GM12878 (cell line): ENCODE data around the gene LSM14A. TPM values are rescaled to one million over a fixed set of nuclear protein-coding genes. Genes with fewer than 3 reads are reported as not detected.

Experiments
- ATAC-seq: fragments of 200-7000 bp; cut with Tn5 transposase; 3 replicates; pipeline ENCODE4 v1.9.1; 2020; ENCODE audit warnings: mild to moderate bottlenecking, moderate library complexity
- BruUV-seq: library from RNA; stranded (reverse); fragments of 400-500 nt; replicated peaks from 2 replicates; lab custom pipeline; 2021; lab: Mats Ljungman, UMichigan
- CTCF ChIA-PET: fragments of 300-600 bp; sonication (Branson Sonifier 250); formaldehyde crosslinking; extraction: SDS; loops from one replicate; lab custom pipeline; 2021; ENCODE audit warnings: inconsistent platforms; lab: Yijun Ruan, JAX
- POLR2A ChIA-PET: fragments of 350-600 bp; formaldehyde crosslinking; extraction: SDS; loops from one replicate; lab custom pipeline; 2021; ENCODE audit warnings: inconsistent platforms; lab: Charles Lee
- RAD21 ChIA-PET: fragments of 300-600 bp; sonication (Branson Sonifier 250); formaldehyde crosslinking; loops from one replicate; lab custom pipeline; 2023; ENCODE audit warnings: antibody characterized with exemption; ENCODE audit not compliant: unreplicated experiment; lab: Charles Lee
- SMC1A ChIA-PET: fragments of 300-600 bp; sonication (Branson Sonifier 250); formaldehyde crosslinking; loops from one replicate; lab custom pipeline; 2023; ENCODE audit not compliant: unreplicated experiment, uncharacterized antibody; lab: Charles Lee
- DNase-seq: peaks from one replicate; pipeline ENCODE4 v3.0.0-alpha.2; 2011; ENCODE audit warnings: low read depth, low spot score
- FAIRE-seq: peaks from 3 replicates; lab custom pipeline; 2011; peaks lifted over from hg19 to GRCh38; lab: Jason Lieb, UNC
- H2AFZ ChIP-seq: 2 replicates; pipeline ENCODE4 v1.6.0; 2011; ENCODE audit warnings: low read depth, low read length, control low read depth; ENCODE audit not compliant: control insufficient read depth
- H3K27ac ChIP-seq: 2 replicates; pipeline ENCODE4 v1.5.1; 2011; ENCODE audit warnings: control low read depth; ENCODE audit not compliant: control insufficient read depth, insufficient read depth
- H3K27me3 ChIP-seq, 2 experiments: replicated peaks in 1 of 2; 2 replicates each; pipeline versions ENCODE4 v1.6.0 to v1.6.1; 2011; ENCODE audit warnings: low read length in 1 of 2; ENCODE audit not compliant: control insufficient read depth in 2 of 2, insufficient read depth in 2 of 2
- H3K36me3 ChIP-seq, 2 experiments: 2 replicates each; pipeline ENCODE4 v1.5.1; 2011; ENCODE audit warnings: low read length in 1 of 2; ENCODE audit not compliant: control insufficient read depth in 2 of 2, insufficient read depth in 2 of 2
- H3K4me1 ChIP-seq: 2 replicates; pipeline ENCODE4 v1.6.1; 2011; ENCODE audit warnings: mild to moderate bottlenecking, low read length, moderate library complexity, mixed read lengths; ENCODE audit not compliant: control insufficient read depth, insufficient read depth
- H3K4me2 ChIP-seq: 2 replicates; pipeline ENCODE4 v1.6.0; 2011; ENCODE audit warnings: control low read depth; ENCODE audit not compliant: control insufficient read depth, insufficient read depth
- H3K4me3 ChIP-seq: fragments of 200-600 bp; sonication (generic); 2 replicates; pipeline ENCODE4 v1.5.1; 2016
- H3K79me2 ChIP-seq: 2 replicates; pipeline ENCODE4 v1.6.0; 2011; ENCODE audit warnings: low read length; ENCODE audit not compliant: control insufficient read depth, insufficient read depth
- H3K9ac ChIP-seq: 2 replicates; pipeline ENCODE4 v1.8.0; 2011; ENCODE audit warnings: low read length, control low read depth, mixed read lengths; ENCODE audit not compliant: control insufficient read depth, insufficient read depth
- H3K9me3 ChIP-seq: replicated peaks from 3 replicates; pipeline ENCODE4 v1.5.1; 2011; ENCODE audit warnings: mild to moderate bottlenecking, low read length; ENCODE audit not compliant: control insufficient read depth, insufficient read depth
- H4K20me1 ChIP-seq: 2 replicates; pipeline ENCODE4 v1.6.0; 2011; ENCODE audit not compliant: control insufficient read depth, insufficient read depth
- ASH2L ChIP-seq: fragments of 300-600, 200-600 bp; sonication (generic); IDR thresholded peaks from 2 replicates; pipeline ENCODE4 v1.6.1; 2017; ENCODE audit warnings: low read depth, mild to moderate bottlenecking, borderline replicate concordance
- CEBPZ ChIP-seq: fragments of 150-350 bp; IDR thresholded peaks from 2 replicates; pipeline ENCODE4 v1.6.1; 2016; ENCODE audit warnings: low read depth, low read length
- NR2C1 ChIP-seq: fragments of 450-650 bp; IDR thresholded peaks from 2 replicates; pipeline ENCODE4 v1.6.1; 2017; ENCODE audit warnings: antibody characterized with exemption, mild to moderate bottlenecking, moderate library complexity
- RAD51 ChIP-seq: fragments of 450-650 bp; IDR thresholded peaks from 2 replicates; pipeline ENCODE4 v1.6.1; 2016; ENCODE audit warnings: moderate library complexity, mild to moderate bottlenecking, inconsistent platforms
- ZNF207 ChIP-seq: fragments of 450-650 bp; IDR thresholded peaks from 2 replicates; pipeline ENCODE4 v1.6.1; 2014; ENCODE audit warnings: antibody characterized with exemption, mild to moderate bottlenecking, borderline replicate concordance
- WGBS: methylation state at CpG from one replicate; pipeline ENCODE4 v1.1.6; 2016; ENCODE audit warnings: low lambda C conversion rate; ENCODE audit not compliant: insufficient replicate concordance, insufficient coverage; ENCODE audit errors: missing lambda C conversion rate; 5-methylcytosine and 5-hydroxymethylcytosine counted together
- in situ Hi-C: fragments of 300-500 bp; cut with MboI; formaldehyde crosslinking; loops from 9 replicates; pipeline ENCODE4 v1.14.3; 2018; ENCODE audit warnings: mixed read lengths
- intact Hi-C: fragments of 100-400 bp; cut with micrococcal nuclease; formaldehyde crosslinking; loops from one replicate; pipeline ENCODE4 v1.14.2; 2022; ENCODE audit not compliant: unreplicated experiment
- polyA plus RNA-seq, 11 experiments: library from polyadenylated mRNA; depleted of rRNA in 4 of 11; unstranded in 6 of 11; stranded (reverse) in 5 of 11; fragments of >200 nt; fragmentation: Nextera tagmentation in 4 of 11; fragmentation: Illumina TruSeq in 1 of 11; extraction: Ambion mirVana in 4 of 11; extraction: Trizol in 1 of 11; gene quantifications; 1 replicate in 1 of 11; 2 replicates in 10 of 11; pipeline versions ENCODE4 v1.2.1 to v1.2.3, GENCODE V29; 2011 to 2016; ENCODE audit warnings: inconsistent platforms in 2 of 11, missing spikeins in 2 of 11, low read depth in 1 of 11
- total RNA-seq, 4 experiments: library from RNA; depleted of rRNA in 3 of 4; stranded (reverse); fragments of >200 nt in 3 of 4; fragmentation: Illumina TruSeq in 1 of 4; extraction: Trizol in 1 of 4; gene quantifications; 2 replicates each; pipeline versions ENCODE4 v1.2.1 to v1.2.3, GENCODE V29; 2013 to 2021
- TF ChIP-seq, protein P1 (sequence below): IDR thresholded peaks from 2 replicates; pipeline ENCODE4 v1.6.1; 2012; ENCODE audit warnings: low read depth, low read length, improper control_type of control experiment

The LSM14A gene
- total and polyA plus RNA-seq, 10 of the 15 experiments (the other 5 are each of a cell fraction or from before 2014, with no cell fraction given) = 21.9 to 193 (median 89.4) TPM

DNA sequence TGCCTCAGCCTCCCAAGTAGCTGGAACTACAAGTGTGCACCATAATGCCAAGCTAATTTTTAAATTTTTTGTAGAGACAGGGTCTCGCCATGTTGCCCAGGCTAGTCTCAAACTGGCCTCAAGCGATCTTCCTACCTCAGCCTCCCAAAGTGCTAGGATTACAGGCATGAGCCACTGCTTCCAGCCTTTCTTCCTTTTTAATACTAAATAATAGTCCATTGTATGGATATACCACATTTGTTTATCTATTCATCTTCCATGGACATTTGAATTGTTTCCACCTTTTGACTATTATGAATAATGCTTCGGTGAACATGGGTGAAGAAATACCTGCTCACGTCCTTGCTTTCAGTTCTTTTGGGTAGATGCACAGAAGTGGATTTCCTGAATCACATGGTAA, 106.5 kb downstream of the LSM14A start:
- no peaks in the 10 kb centered on the region for H3K4me1 ChIP-seq
- no peaks in the 10 kb centered on the region for H3K9me3 ChIP-seq
- POLR2A ChIA-PET = no interaction called here
- TF ChIP-seq, protein P1, sequence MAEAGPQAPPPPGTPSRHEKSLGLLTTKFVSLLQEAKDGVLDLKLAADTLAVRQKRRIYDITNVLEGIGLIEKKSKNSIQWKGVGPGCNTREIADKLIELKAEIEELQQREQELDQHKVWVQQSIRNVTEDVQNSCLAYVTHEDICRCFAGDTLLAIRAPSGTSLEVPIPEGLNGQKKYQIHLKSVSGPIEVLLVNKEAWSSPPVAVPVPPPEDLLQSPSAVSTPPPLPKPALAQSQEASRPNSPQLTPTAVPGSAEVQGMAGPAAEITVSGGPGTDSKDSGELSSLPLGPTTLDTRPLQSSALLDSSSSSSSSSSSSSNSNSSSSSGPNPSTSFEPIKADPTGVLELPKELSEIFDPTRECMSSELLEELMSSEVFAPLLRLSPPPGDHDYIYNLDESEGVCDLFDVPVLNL = no peak
- TF ChIP-seq NR2C1 (no peak), ASH2L (no peak), ZNF207 (no peak), RAD51 (no peak), CEBPZ (no peak)
- H4K20me1 ChIP-seq = no peaks in the 10 kb centered on the region
- SMC1A ChIA-PET = no interaction called here
- 97% methylated on average over 4 of the region's 4 CpGs for WGBS
- H3K4me2 ChIP-seq = no peak overlapping the region
- FAIRE-seq = no peak
- no peak overlapping the region for H3K4me3 ChIP-seq
- no TSS peak for BruUV-seq
- no peaks in the 10 kb centered on the region for H3K79me2 ChIP-seq
- RAD21 ChIA-PET = no interaction called here
- H2AFZ ChIP-seq = no peak overlapping the region
- CTCF ChIA-PET = no interaction called here
- H3K36me3 ChIP-seq = no peaks in the 10 kb centered on the region
- DNase-seq = no peak
- no peak for ATAC-seq
- intact Hi-C loops = no loop called here
- H3K27ac ChIP-seq = no peak overlapping the region
- no peak overlapping the region for H3K9ac ChIP-seq
- in situ Hi-C loops = no loop called here
- no peaks in the 10 kb centered on the region for H3K27me3 ChIP-seq

Other genes with a start within 250 kb of the LSM14A start
- 5.8 and 7.3 TPM in 2 replicates for gene GARRE1, start 82.0 kb downstream of the LSM14A start, total RNA-seq (2014; rRNA removed)
- gene GARRE1, start 82.0 kb downstream of the LSM14A start, total RNA-seq (2014; rRNA removed; fragmentation: Illumina TruSeq; extraction: Trizol) = 4.9 and 5.2 TPM in 2 replicates
- 6.0 and 9.4 TPM in 2 replicates for gene GARRE1, start 82.0 kb downstream of the LSM14A start, total RNA-seq (2021)
- gene GARRE1, start 82.0 kb downstream of the LSM14A start, polyA plus RNA-seq (2011; rRNA removed) = 6.8 and 8.4 TPM in 2 replicates
- 4.9 and 5.0 TPM in 2 replicates for gene GARRE1, start 82.0 kb downstream of the LSM14A start, polyA plus RNA-seq (2014; fragmentation: Illumina TruSeq; extraction: Trizol)
- 1 to 10 TPM; 1.1 to 2.5 TPM for gene GARRE1, start 82.0 kb downstream of the LSM14A start, polyA plus RNA-seq (2014; fragmentation: Nextera tagmentation; extraction: Ambion mirVana)
- 6.0 and 6.6 TPM in 2 replicates for gene GARRE1, start 82.0 kb downstream of the LSM14A start, polyA plus RNA-seq (2014; rRNA removed)
- 1 to 10 TPM; 5.0 to 5.1 TPM for gene GARRE1, start 82.0 kb downstream of the LSM14A start, polyA plus RNA-seq (2016; fragmentation: Nextera tagmentation; extraction: Ambion mirVana)
- 190 and 208 TPM in 2 replicates for gene GPI, start 192.7 kb downstream of the LSM14A start, total RNA-seq (2014; rRNA removed)
- 132 and 145 TPM in 2 replicates for gene GPI, start 192.7 kb downstream of the LSM14A start, total RNA-seq (2014; rRNA removed; fragmentation: Illumina TruSeq; extraction: Trizol)
- gene GPI, start 192.7 kb downstream of the LSM14A start, total RNA-seq (2021) = 389 and 390 TPM in 2 replicates
- gene GPI, start 192.7 kb downstream of the LSM14A start, polyA plus RNA-seq (2011; rRNA removed) = 73.4 and 161 TPM in 2 replicates
- gene GPI, start 192.7 kb downstream of the LSM14A start, polyA plus RNA-seq (2014; fragmentation: Illumina TruSeq; extraction: Trizol) = 164 and 308 TPM in 2 replicates
- gene GPI, start 192.7 kb downstream of the LSM14A start, polyA plus RNA-seq (2014; fragmentation: Nextera tagmentation; extraction: Ambion mirVana) = 100 to 1,000 TPM; 124 to 133 TPM
- 171 and 202 TPM in 2 replicates for gene GPI, start 192.7 kb downstream of the LSM14A start, polyA plus RNA-seq (2014; rRNA removed)
- 100 to 1,000 TPM; 387 to 400 TPM for gene GPI, start 192.7 kb downstream of the LSM14A start, polyA plus RNA-seq (2016; fragmentation: Nextera tagmentation; extraction: Ambion mirVana)
- 34.3 and 36.5 TPM in 2 replicates for gene PDCD2L, start 231.9 kb downstream of the LSM14A start, total RNA-seq (2014; rRNA removed)
- gene PDCD2L, start 231.9 kb downstream of the LSM14A start, total RNA-seq (2014; rRNA removed; fragmentation: Illumina TruSeq; extraction: Trizol) = 27.0 and 31.0 TPM in 2 replicates
- gene PDCD2L, start 231.9 kb downstream of the LSM14A start, total RNA-seq (2021) = 28.0 and 29.9 TPM in 2 replicates
- 41.3 and 47.9 TPM in 2 replicates for gene PDCD2L, start 231.9 kb downstream of the LSM14A start, polyA plus RNA-seq (2011; rRNA removed)
- gene PDCD2L, start 231.9 kb downstream of the LSM14A start, polyA plus RNA-seq (2014; fragmentation: Illumina TruSeq; extraction: Trizol) = 12.2 and 18.2 TPM in 2 replicates
- 10 to 100 TPM in 1 of 2 experiments, 1 to 10 TPM in 1; 7.2 to 19.1 TPM for gene PDCD2L, start 231.9 kb downstream of the LSM14A start, polyA plus RNA-seq (2014; fragmentation: Nextera tagmentation; extraction: Ambion mirVana)
- gene PDCD2L, start 231.9 kb downstream of the LSM14A start, polyA plus RNA-seq (2014; rRNA removed) = 32.2 and 32.5 TPM in 2 replicates
- 10 to 100 TPM; 25.7 to 25.8 TPM for gene PDCD2L, start 231.9 kb downstream of the LSM14A start, polyA plus RNA-seq (2016; fragmentation: Nextera tagmentation; extraction: Ambion mirVana)